HG03060 (cell line): ENCODE results near the gene PKD1L1.
"Not testable (repeated sequence)": the region's sequence is repeated elsewhere in the genome, so short reads cannot be mapped to it uniquely, and the experiment has no call there.

Experiments
- ATAC-seq: cut with Tn5 transposase; IDR thresholded peaks from one replicate; pipeline ENCODE4 v1.9.1; 2021; ENCODE audit warnings: low read depth, moderate number of reproducible peaks; ENCODE audit not compliant: unreplicated experiment

PKD1L1 gene

DNA sequence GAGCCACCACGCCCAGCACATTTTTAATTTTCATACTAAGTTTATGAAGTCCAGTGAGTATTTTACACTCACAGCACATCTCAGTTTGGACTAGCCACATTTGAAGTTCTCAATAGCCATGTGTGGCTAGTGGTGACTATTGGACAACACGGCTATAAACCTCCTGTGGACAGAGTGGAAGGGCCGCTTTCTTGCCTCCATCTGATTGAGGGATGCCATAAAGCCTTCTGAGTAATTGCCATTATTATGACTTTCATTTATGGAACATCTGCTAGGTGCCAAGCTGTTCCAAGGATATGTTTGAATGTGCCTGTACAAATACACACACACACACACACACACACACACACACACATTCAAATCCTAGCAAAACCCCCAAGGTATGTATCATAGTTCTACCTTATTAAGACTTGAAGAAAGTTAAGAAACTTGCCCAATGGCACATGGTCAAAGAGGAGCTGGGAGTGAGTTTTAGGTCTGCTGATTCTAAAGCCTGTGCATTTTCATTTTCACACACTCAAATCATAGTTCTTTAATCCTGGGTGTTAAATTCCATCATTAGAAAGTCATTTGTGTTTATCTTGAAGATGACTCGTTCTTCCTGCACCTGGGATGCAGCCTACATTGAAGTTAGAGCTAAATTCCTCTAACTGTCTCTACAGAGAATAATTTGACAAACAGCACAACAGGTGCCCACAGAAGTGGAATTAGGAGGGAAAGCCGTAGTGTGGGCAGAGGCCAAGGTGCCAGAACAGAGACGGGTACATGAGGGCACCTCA is 143.3 kb downstream of the PKD1L1 start:
- ATAC-seq = no peak

DNA sequence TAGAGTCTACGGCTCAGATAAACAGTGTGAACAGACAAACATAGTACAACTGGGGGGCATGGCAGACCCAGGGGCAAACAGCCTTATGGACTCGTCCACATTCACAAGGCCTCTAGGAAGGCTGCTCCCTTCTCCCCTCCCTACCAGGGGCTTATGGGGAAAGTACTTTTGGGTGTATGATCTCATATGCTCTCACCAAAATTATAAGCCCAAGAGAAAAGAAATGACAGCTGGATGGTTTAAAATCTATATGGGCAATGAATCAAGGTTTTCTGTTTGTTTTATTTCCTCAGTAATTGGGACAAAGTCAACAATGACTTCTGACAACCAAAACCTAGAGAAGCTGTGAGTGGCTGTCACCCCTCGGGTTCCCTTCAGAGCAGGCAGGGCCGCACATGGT is 144.4 kb downstream of the PKD1L1 start:
- ATAC-seq = no peak

DNA sequence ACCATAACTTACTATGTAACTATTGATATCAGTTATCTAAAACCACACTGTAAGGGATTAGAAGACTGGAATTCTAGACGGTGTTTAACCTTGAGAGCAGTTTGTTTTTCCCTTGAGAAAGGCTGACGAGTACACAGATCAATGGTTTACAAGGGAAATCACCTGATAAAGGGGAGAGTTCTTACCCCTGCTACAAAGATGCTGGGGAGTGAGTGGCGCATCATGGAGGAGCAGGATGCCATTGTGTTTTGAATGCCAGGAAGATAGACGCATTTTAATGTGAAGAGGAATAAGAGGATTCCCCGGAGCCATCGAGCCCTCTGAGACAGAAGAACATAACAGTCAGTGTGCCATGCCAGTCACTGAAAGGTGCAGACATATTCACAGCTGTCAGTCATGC is 145.2 kb downstream of the PKD1L1 start:
- no peak for ATAC-seq

DNA sequence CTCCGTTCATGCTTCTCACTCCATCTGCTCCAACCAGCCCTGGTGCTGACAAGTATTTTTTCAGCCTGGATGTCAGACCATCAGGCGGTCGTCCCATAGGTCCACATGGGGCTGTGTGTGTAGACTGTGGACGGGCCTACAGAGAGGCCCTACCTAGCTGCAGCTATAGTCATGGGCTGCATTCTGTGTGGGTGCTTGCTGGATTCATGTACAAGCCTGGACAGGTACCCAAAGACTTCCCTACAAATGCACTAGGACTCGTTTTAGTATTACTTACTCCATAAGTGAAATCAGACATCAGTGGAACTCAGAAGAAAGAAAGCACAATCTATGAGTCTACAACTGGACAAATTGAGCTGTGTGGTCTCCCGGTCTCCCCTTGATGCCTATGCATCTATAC is 146.8 kb downstream of the PKD1L1 start:
- ATAC-seq = no peak

GRCh38 chr7:47799524-47799923 is 148.7 kb downstream of the PKD1L1 start:
- ATAC-seq = no peak

- ATAC-seq = no peak
These were observed 151.9 kb downstream of the PKD1L1 start for GRCh38 chr7:47796347-47796746.

GRCh38 chr7:47795631-47796030 is 152.6 kb downstream of the PKD1L1 start:
- ATAC-seq = no peak

- ATAC-seq = not testable (repeated sequence)
These were observed 153.1 kb downstream of the PKD1L1 start for GRCh38 chr7:47795126-47795525.

DNA sequence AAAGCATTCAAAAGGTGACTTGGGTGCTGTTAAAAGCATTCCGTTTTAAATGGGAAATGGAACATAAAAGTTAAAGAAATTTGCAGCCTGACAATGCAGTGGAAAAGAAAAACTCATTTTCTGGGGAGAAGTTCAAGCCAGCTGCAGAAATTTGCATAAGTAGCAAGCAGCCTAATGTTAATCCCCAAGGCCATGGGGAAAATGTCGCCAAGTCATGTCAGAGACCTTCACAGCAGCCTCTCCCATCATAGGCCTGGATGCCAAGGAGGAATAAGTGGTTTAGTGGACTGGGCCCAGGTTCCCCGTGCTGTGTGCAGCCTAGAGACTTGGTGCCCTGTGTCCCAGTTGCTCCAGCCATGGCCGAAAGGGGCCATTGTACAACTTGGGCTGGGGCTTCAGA is 154.2 kb downstream of the PKD1L1 start:
- ATAC-seq = no peak

DNA sequence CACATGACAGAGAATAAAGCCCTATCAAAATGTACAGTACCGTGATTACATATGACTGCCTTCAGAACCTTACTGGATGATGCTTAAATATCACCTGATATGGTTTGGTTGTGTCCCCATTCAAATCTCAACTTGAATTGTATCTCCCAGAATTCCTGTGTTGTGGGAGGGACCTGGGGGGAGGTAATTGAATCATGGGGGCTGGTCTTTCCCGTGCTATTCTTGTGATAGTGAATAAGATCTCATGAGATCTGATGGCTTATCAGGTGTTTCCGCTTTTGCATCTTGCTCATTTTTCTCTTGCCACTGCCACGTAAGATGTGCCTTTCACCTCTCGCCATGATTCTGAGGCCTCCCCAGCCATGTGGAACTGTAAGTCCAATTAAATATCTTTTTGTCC is 155.1 kb downstream of the PKD1L1 start:
- ATAC-seq = not testable (repeated sequence)

- ATAC-seq = no peak
These were observed 155.6 kb downstream of the PKD1L1 start for GRCh38 chr7:47792521-47793121.

DNA sequence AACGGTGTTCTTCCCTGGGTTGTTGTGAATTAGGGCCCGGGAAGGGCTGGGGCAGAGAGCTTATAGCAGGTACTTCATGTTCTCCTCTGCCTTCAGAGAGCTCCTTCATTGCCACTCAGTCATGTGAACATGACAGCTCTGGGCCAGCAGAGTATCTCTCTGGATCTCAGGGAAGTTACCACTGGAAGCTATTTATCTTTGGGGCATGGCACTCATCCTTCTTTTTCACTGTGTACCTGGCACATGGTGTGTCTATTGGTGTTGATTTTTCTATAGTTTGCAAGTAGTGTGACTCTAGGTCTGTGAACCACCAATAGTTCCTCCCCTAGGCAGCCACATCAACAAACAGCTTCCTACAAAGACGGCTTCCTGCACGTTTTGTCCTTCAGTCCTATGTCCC is 156.6 kb downstream of the PKD1L1 start:
- ATAC-seq = no peak

DNA sequence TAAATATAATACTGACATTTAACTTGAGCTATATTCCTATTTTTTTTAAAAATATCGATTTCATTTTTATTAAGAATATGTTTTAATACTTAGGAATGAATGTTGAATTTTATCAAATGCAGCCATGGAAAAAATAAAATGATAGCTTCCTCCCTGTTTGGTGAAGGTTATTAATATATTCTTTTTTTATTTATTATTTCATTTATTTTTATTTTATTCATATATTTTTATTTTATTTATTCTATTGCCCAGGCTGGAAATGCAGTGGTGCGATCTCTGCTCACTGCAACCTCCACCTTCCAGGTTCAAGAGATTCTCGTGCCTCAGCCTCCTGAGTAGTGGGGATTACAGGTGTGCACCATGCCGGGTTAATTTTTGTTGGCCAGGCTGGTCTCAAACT is 160.2 kb downstream of the PKD1L1 start:
- ATAC-seq = no peak

DNA sequence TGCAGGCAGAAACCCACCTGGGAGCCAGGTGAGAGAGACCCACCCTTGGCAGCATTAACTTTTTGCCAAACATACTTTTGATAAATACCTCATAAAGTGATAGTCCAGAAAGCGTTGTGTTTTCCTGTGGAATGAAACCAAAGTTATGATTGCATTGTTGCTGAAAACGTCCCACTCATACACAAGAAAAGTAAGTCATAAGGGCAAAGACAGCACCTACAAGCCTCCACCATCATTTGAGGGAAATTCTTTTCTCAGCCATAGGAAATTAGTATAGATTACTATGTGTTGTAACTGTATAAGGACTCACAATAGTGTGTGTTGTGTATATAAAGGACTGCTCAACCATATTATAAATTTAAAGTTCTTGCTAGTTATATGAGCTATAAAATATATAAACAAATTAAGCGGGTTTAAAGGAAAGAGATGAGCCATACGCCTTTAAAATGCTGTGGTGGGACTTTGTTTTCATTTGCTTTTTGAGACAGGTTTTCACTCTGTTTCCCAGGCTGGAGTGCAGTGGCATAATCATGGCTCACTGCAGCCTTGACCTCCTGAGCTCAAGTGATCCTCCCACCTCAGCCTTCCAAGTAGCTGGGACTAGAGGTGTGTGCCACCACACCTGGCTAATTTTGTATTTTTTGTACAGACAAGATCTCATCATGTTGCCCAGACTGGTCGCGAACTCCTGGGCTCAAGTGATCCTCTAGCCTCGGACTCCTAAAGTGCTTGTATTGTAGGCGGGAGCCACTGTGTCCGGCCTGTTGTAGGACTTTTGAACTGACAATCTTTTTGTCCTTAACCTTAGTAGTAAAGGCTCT is 160.8 kb downstream of the PKD1L1 start:
- no peak for ATAC-seq

GRCh38 chr7:47786557-47787248 is 161.6 kb downstream of the PKD1L1 start:
- ATAC-seq = no peak

DNA sequence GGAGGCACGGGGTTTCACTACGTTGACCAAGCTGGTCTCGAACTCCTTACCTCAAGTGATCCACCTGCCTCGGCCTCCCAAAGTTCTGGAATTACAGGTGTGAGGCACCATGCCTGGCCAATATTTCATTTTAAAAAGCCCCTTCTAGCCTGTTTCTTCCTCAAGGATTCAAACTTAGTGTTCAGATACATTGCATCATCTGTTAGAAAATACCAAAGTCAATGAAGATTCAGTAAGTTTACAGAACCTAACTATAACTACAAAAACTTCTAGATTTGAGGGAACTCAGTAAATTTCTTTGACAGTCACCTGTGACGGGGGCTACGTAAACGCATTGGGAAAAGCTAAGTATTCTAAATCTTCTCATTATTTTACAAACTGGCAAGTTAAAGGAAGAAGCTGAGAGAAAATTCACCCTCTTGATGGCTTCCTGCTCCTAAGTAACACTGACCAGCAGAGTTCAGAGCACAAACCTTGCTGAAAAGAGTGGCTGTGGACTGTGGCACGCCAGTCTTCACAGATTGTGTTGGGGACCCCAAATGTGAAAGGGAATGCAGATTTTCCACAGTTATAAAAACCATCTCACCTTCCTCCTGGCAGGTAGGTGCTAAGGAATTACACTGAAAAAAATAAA is 162.2 kb downstream of the PKD1L1 start:
- no peak for ATAC-seq

GRCh38 chr7:47783456-47784223 is 164.6 kb downstream of the PKD1L1 start:
- no peak for ATAC-seq

DNA sequence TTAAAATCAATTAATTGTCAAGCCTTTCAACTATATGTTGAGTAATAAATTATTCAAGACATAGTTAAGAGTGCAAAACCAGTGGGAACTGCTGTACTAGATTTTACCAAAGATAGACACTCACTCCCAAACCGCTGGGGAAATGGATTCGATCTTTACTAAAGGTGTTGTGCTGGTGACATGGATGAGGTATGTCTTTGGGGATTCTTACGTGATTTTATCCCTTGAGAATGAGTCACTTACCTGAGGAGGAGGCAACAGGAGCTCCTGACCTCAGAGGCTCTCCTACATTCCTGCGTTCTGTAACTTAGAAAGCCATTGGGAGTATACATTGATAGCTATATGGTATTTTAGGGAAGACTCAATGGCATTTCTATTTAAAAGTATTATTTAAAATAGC is 165.5 kb downstream of the PKD1L1 start:
- ATAC-seq = no peak

DNA sequence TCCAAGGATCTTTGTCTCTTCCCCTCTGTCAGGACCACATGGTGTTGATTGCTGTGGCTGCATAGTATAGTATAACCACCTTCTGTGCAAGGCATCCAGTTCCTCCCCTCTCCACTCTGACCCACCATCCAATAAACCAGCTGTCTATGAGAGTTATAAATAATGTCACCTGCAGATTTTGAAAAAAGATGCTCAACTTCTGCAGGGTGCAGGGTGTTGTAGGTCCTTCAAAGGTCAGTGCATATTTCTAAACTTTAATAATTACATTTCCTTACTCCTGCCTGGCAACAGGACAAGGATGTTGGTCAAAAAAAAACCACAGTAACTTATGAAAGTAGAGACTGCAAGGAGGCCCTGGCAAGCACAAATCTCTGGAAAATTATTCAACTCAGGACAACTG is 166.2 kb downstream of the PKD1L1 start:
- no peak for ATAC-seq

- ATAC-seq = no peak
These were observed 167.7 kb downstream of the PKD1L1 start for GRCh38 chr7:47780555-47780954.
